ENCODE data around the gene TBX21. TPM values are rescaled to one million over a fixed set of nuclear protein-coding genes. Genes with fewer than 3 reads are reported as not detected.

Gene TBX21
- total and polyA plus RNA-seq, 10 of the 15 experiments (the other 5 are each of a cell fraction or from before 2014, with no cell fraction given): 0.63 to 9.6 (median 5.0) TPM

- H4K20me1 ChIP-seq (ENCODE audit: control insufficient read depth, insufficient read depth): no peaks in the 10 kb centered on the region; the same call in 1 of the 2 replicates
- ChIA-PET POLR2A (interaction anchor here (0.7 to 9.2 kb wide), 4 partner anchors 10 to 44 kb away, joined by 4 to 76 read pairs (median 4); no protein-coding TSS in a partner anchor), SMC1A (ENCODE audit: uncharacterized antibody, unreplicated experiment) (interaction anchor here (0.6 to 2.3 kb wide), 15 partner anchors 10 to 79 kb away, joined by 3 to 13 read pairs (median 5); partner anchors contain the start of gene TBX21), CTCF (interaction anchor here (0.5 to 9.4 kb wide), 17 partner anchors 9 to 104 kb away, joined by 3 to 242 read pairs (median 4); partner anchors contain the start of gene TBX21), RAD21 (ENCODE audit: unreplicated experiment) (interaction anchor here (0.6 to 9.9 kb wide), 10 partner anchors 10 to 104 kb away, joined by 3 to 142 read pairs (median 6); partner anchors contain the start of gene TBX21)
- FAIRE-seq (no peak), DNase-seq (ENCODE audit: low read depth, low spot score) (no peak), ATAC-seq (no peak)
- H3K27me3 ChIP-seq (replicated peaks in 1 of 2; ENCODE audit: control insufficient read depth in 2 of 2, insufficient read depth in 2 of 2, low read length in 1 of 2): no peaks in the 10 kb centered on the region; a peak in 1 of 4 replicates
- TF ChIP-seq SIX5 (IDR thresholded peaks at IDR 0.05; ENCODE audit: low read depth, low read length, severe bottlenecking): no peak
- no peak for TF ChIP-seq NR2C2 (IDR thresholded peaks at IDR 0.05; ENCODE audit: borderline replicate concordance, control insufficient read depth, insufficient read length, low read depth)
- TF ChIP-seq PBX3 (IDR thresholded peaks at IDR 0.05; ENCODE audit: insufficient replicate concordance, low read depth, low read length): no peak
- no peak for TF ChIP-seq ZNF687 (IDR thresholded peaks at IDR 0.05)
- no peak for TF ChIP-seq SREBF2 (IDR thresholded peaks at IDR 0.05; ENCODE audit: low read length)
- TF ChIP-seq EED (IDR thresholded peaks at IDR 0.05; ENCODE audit: low read depth): no peak
- TF ChIP-seq STAT1 (conservative IDR thresholded peaks at IDR 0.05): no peak
- TF ChIP-seq PRDM15 (CRISPR knock-in tag; IDR thresholded peaks at IDR 0.05): no peak
- no peak for TF ChIP-seq ZNF274 (IDR thresholded peaks at IDR 0.05; ENCODE audit: insufficient read depth, insufficient read length)
- TF ChIP-seq USF2 (IDR thresholded peaks at IDR 0.05; ENCODE audit: borderline replicate concordance, low read depth, low read length): no peak
- no peak for TF ChIP-seq EP300 (IDR thresholded peaks at IDR 0.05; ENCODE audit: borderline replicate concordance in 1 of 2, control insufficient read depth in 1 of 2, low read depth in 2 of 2, low read length in 2 of 2)
- no peaks in the 10 kb centered on the region for H3K9me3 ChIP-seq (replicated peaks; ENCODE audit: control insufficient read depth, insufficient read depth, low read length)
- no peak overlapping the region for H3K4me3 ChIP-seq
- H3K9ac ChIP-seq (ENCODE audit: control insufficient read depth, insufficient read depth, low read length): no peak overlapping the region
- no peak overlapping the region for H2AFZ ChIP-seq (ENCODE audit: control insufficient read depth, low read depth, low read length)
- WGBS (ENCODE audit: insufficient coverage, insufficient replicate concordance, low lambda C conversion rate, missing lambda C conversion rate): 37% methylated on average over 9 of the region's 9 CpGs
- no peaks in the 10 kb centered on the region for H3K36me3 ChIP-seq (ENCODE audit: control insufficient read depth in 2 of 2, insufficient read depth in 2 of 2, low read length in 1 of 2)
- intact Hi-C loops (cut with micrococcal nuclease; ENCODE audit: unreplicated experiment) (loop anchor here (2.0 kb wide), 1 partner anchor 21 kb away; no protein-coding TSS in a partner anchor), in situ Hi-C loops (cut with MboI) (loop anchor here (10.0 kb wide), 1 partner anchor 107 kb away; no protein-coding TSS in a partner anchor)
- no peaks in the 10 kb centered on the region for H3K79me2 ChIP-seq (ENCODE audit: control insufficient read depth, insufficient read depth, low read length)
- H3K4me1 ChIP-seq (ENCODE audit: control insufficient read depth, insufficient read depth, low read length): peaks cover 17% of the 10 kb centered on the region
- H3K27ac ChIP-seq (ENCODE audit: control insufficient read depth, insufficient read depth): no peak overlapping the region
- BruUV-seq (replicated peaks): no TSS peak
- no peak overlapping the region for H3K4me2 ChIP-seq (ENCODE audit: control insufficient read depth, insufficient read depth)
Observed at GRCh38 chr17:47697906-47698711, 34.9 kb upstream of the TBX21 start.

All from GM12878 (cell line).